Activated T-cell treated with anti-CD3 and anti-CD28 coated beads, Interleukin-2, amount 50 U/mL, for 24 hours (primary cell): ENCODE measurements around the gene ERN2.
A peak's percentile ranks its signal among the peaks of the same experiment; 100 is the strongest.
"Not testable (repeated sequence)": the region's sequence is repeated elsewhere in the genome, so short reads cannot be mapped to it uniquely, and the experiment has no call there.

Source experiments
- DNase-seq: peaks from one replicate; pipeline ENCODE4 v3.0.0-alpha.2; 2020
- H3K27ac Mint-ChIP-seq: 2 replicates; pipeline ENCODE4 v1.8.0; 2020; ENCODE audit warnings: mild to moderate bottlenecking, mixed read lengths
- H3K27me3 Mint-ChIP-seq: 2 replicates; pipeline ENCODE4 v1.8.0; 2020; ENCODE audit warnings: mixed read lengths
- H3K36me3 Mint-ChIP-seq: 2 replicates; pipeline ENCODE4 v1.8.0; 2020; ENCODE audit warnings: low read depth, mixed read lengths
- H3K4me1 Mint-ChIP-seq: 2 replicates; pipeline ENCODE4 v1.8.0; 2020; ENCODE audit warnings: low read depth, mixed read lengths
- H3K4me3 Mint-ChIP-seq: 2 replicates; pipeline ENCODE4 v1.8.0; 2020; ENCODE audit warnings: mild to moderate bottlenecking, moderate library complexity, mixed read lengths
- H3K9me3 Mint-ChIP-seq: 2 replicates; pipeline ENCODE4 v1.8.0; 2020; ENCODE audit warnings: mixed read lengths

The ERN2 gene

GRCh38 chr16:23712976-23713375 lies at the start of gene ERN2:
Gene ERN2 (minus strand): TSS chr16:23713222. CDS start chr16:23713187, 35 bp downstream.
- no peaks in the 10 kb centered on the region for H3K4me1 Mint-ChIP-seq
- H3K4me3 Mint-ChIP-seq = no peak within 1 kb of the TSS
- H3K27me3 Mint-ChIP-seq = peaks cover 67% of the 10 kb centered on the region
- no peak within 1 kb of the TSS for H3K27ac Mint-ChIP-seq
- DNase-seq = no peak
- peaks cover 18% of the 10 kb centered on the region for H3K9me3 Mint-ChIP-seq
- H3K36me3 Mint-ChIP-seq = no peaks in the 10 kb centered on the region

GRCh38 chr16:23757937-23758619 lies 45.1 kb upstream of the ERN2 start:
- DNase-seq = no peak
- H3K4me1 Mint-ChIP-seq = peaks cover 7% of the 10 kb centered on the region
- no peaks in the 10 kb centered on the region for H3K36me3 Mint-ChIP-seq
- no peak overlapping the region for H3K4me3 Mint-ChIP-seq
- no peak overlapping the region for H3K27ac Mint-ChIP-seq
- H3K9me3 Mint-ChIP-seq = no peaks in the 10 kb centered on the region
- H3K27me3 Mint-ChIP-seq = peaks cover 71% of the 10 kb centered on the region

- Mint-ChIP-seq H3K9me3 (no peaks in the 10 kb centered on the region), H3K4me1 (peaks cover 7% of the 10 kb centered on the region), H3K36me3 (no peaks in the 10 kb centered on the region), H3K27me3 (peaks cover 74% of the 10 kb centered on the region), H3K4me3 (no peak overlapping the region), H3K27ac (no peak overlapping the region)
- DNase-seq = no peak
Observed at GRCh38 chr16:23757116-23757515, 44.1 kb upstream of the ERN2 start.

- Mint-ChIP-seq H3K36me3 (no peaks in the 10 kb centered on the region), H3K9me3 (no peaks in the 10 kb centered on the region), H3K4me3 (no peak overlapping the region), H3K27ac (no peak overlapping the region), H3K27me3 (peaks cover 79% of the 10 kb centered on the region), H3K4me1 (peaks cover 7% of the 10 kb centered on the region)
- no peak for DNase-seq
Observed at GRCh38 chr16:23755484-23755809, 42.4 kb upstream of the ERN2 start.

- Mint-ChIP-seq H3K36me3 (no peaks in the 10 kb centered on the region), H3K4me3 (no peak within 1 kb of the TSS), H3K9me3 (no peaks in the 10 kb centered on the region), H3K27ac (no peak within 1 kb of the TSS), H3K27me3 (peaks cover 75% of the 10 kb centered on the region), H3K4me1 (peaks cover 7% of the 10 kb centered on the region)
- DNase-seq = peak; percentile 31
Observed at GRCh38 chr16:23754594-23755483, 41.8 kb upstream of the ERN2 start, which contains the start of gene CHP2. Gene CHP2 (plus strand): TSS chr16:23755026. CDS start chr16:23755050, 24 bp downstream.

GRCh38 chr16:23753908-23754593 lies 41.0 kb upstream of the ERN2 start:
- Mint-ChIP-seq H3K36me3 (no peaks in the 10 kb centered on the region), H3K4me1 (peaks cover 7% of the 10 kb centered on the region)
- no peak for DNase-seq

GRCh38 chr16:23751053-23751452 lies 38.0 kb upstream of the ERN2 start:
- DNase-seq = not testable (repeated sequence)

More at GRCh38 chr16:23753908-23754593, 41.0 kb upstream of the ERN2 start:
- no peak overlapping the region for H3K4me3 Mint-ChIP-seq
- no peak overlapping the region for H3K27ac Mint-ChIP-seq
- peaks cover 72% of the 10 kb centered on the region for H3K27me3 Mint-ChIP-seq
- H3K9me3 Mint-ChIP-seq = no peaks in the 10 kb centered on the region

GRCh38 chr16:23748630-23749029 lies 35.6 kb upstream of the ERN2 start:
- Mint-ChIP-seq H3K36me3 (no peaks in the 10 kb centered on the region), H3K27me3 (peaks cover 36% of the 10 kb centered on the region), H3K9me3 (peaks cover 4% of the 10 kb centered on the region), H3K4me3 (no peak overlapping the region), H3K27ac (no peak overlapping the region), H3K4me1 (no peaks in the 10 kb centered on the region)
- DNase-seq = no peak

More at GRCh38 chr16:23751053-23751452, 38.0 kb upstream of the ERN2 start:
- not testable (repeated sequence) for H3K27ac Mint-ChIP-seq, H3K9me3 Mint-ChIP-seq, H3K36me3 Mint-ChIP-seq, H3K4me1 Mint-ChIP-seq, H3K4me3 Mint-ChIP-seq
- peaks cover 46% of the 10 kb centered on the region for H3K27me3 Mint-ChIP-seq

- H3K4me3 Mint-ChIP-seq = no peak overlapping the region
- no peaks in the 10 kb centered on the region for H3K36me3 Mint-ChIP-seq
- peaks cover 23% of the 10 kb centered on the region for H3K27me3 Mint-ChIP-seq
- H3K9me3 Mint-ChIP-seq = peaks cover 4% of the 10 kb centered on the region
- no peak overlapping the region for H3K27ac Mint-ChIP-seq
- H3K4me1 Mint-ChIP-seq = no peaks in the 10 kb centered on the region
- DNase-seq = no peak
Observed at GRCh38 chr16:23745263-23745662, 32.2 kb upstream of the ERN2 start.

- DNase-seq = no peak
- Mint-ChIP-seq H3K36me3 (no peaks in the 10 kb centered on the region), H3K9me3 (peaks cover 4% of the 10 kb centered on the region), H3K27ac (no peak overlapping the region), H3K4me1 (no peaks in the 10 kb centered on the region), H3K4me3 (no peak overlapping the region), H3K27me3 (peaks cover 23% of the 10 kb centered on the region)
Observed at GRCh38 chr16:23742766-23743165, 29.7 kb upstream of the ERN2 start.

- Mint-ChIP-seq H3K4me3 (no peak overlapping the region), H3K4me1 (no peaks in the 10 kb centered on the region), H3K9me3 (peaks cover 4% of the 10 kb centered on the region), H3K27ac (no peak overlapping the region), H3K27me3 (peaks cover 23% of the 10 kb centered on the region), H3K36me3 (no peaks in the 10 kb centered on the region)
- no peak for DNase-seq
Observed at GRCh38 chr16:23741675-23742303, 28.8 kb upstream of the ERN2 start.

- H3K27ac Mint-ChIP-seq = no peak overlapping the region
Observed at GRCh38 chr16:23739516-23739915, 26.5 kb upstream of the ERN2 start.

GRCh38 chr16:23737423-23738028 lies 24.5 kb upstream of the ERN2 start:
- not testable (repeated sequence) for H3K9me3 Mint-ChIP-seq, H3K27me3 Mint-ChIP-seq, H3K4me1 Mint-ChIP-seq, H3K27ac Mint-ChIP-seq, H3K36me3 Mint-ChIP-seq, H3K4me3 Mint-ChIP-seq, DNase-seq

More at GRCh38 chr16:23739516-23739915, 26.5 kb upstream of the ERN2 start:
- DNase-seq = no peak
- Mint-ChIP-seq H3K4me1 (peaks cover 2% of the 10 kb centered on the region), H3K9me3 (no peaks in the 10 kb centered on the region), H3K27me3 (peaks cover 17% of the 10 kb centered on the region), H3K4me3 (no peak overlapping the region), H3K36me3 (no peaks in the 10 kb centered on the region)
